HepG2 (cell line): Measurements from ENCODE around the gene BEST2. TPM values are rescaled to one million over a fixed set of nuclear protein-coding genes. Genes with fewer than 3 reads are reported as not detected.
A peak's percentile ranks its signal among the peaks of the same experiment; 100 is the strongest.

Experiments
- CEBPZ ChIP-seq: IDR thresholded peaks from 2 replicates; pipeline ENCODE4 v1.6.1; 2012; ENCODE audit warnings: low read length, improper control_type of control experiment
- CHCHD3 ChIP-seq: sonication (generic); formaldehyde crosslinking; IDR thresholded peaks from 2 replicates; pipeline ENCODE4 v1.8.0; 2022; ENCODE audit warnings: mild to moderate bottlenecking, missing genetic modification reagents, moderate library complexity
- HNRNPK ChIP-seq: fragments of 200-400 bp; formaldehyde crosslinking; IDR thresholded peaks from 2 replicates; pipeline ENCODE4 v1.6.1; 2018; ENCODE audit warnings: low read length, low read depth, moderate library complexity, mild to moderate bottlenecking; ENCODE audit not compliant: poor library complexity, severe bottlenecking
- HNRNPLL ChIP-seq: fragments of 200-400 bp; formaldehyde crosslinking; IDR thresholded peaks from 2 replicates; pipeline ENCODE4 v1.6.1; 2017; ENCODE audit warnings: mild to moderate bottlenecking, low read depth, low read length; ENCODE audit not compliant: poor library complexity, severe bottlenecking
- HNRNPUL1 ChIP-seq: fragments of 200-400 bp; formaldehyde crosslinking; IDR thresholded peaks from 2 replicates; pipeline ENCODE4 v1.6.1; 2017; ENCODE audit warnings: low read depth, mild to moderate bottlenecking, low read length, moderate library complexity
- IKZF4 ChIP-seq: sonication (generic); formaldehyde crosslinking; IDR thresholded peaks from 2 replicates; pipeline ENCODE4 v1.5.1; 2020; ENCODE audit warnings: borderline replicate concordance, mild to moderate bottlenecking, low read depth, missing genetic modification reagents; ENCODE audit errors: not compliant biosample characterization
- KAT8 ChIP-seq: IDR thresholded peaks from 2 replicates; pipeline ENCODE4 v1.6.1; 2016; ENCODE audit warnings: missing genetic modification reagents, missing compliant biosample characterization
- MATR3 ChIP-seq: sonication (generic); formaldehyde crosslinking; IDR thresholded peaks from 2 replicates; pipeline ENCODE4 v1.4.0; 2020; ENCODE audit warnings: missing genetic modification reagents
- MED1 ChIP-seq: sonication (generic); formaldehyde crosslinking; IDR thresholded peaks from 2 replicates; pipeline ENCODE4 v1.4.0; 2020; ENCODE audit warnings: missing genetic modification reagents
- NFIC ChIP-seq: IDR thresholded peaks from 2 replicates; pipeline ENCODE4 v1.6.1; 2012; ENCODE audit warnings: mild to moderate bottlenecking, low read length, inconsistent platforms
- NR0B2 ChIP-seq: sonication (generic); formaldehyde crosslinking; IDR thresholded peaks from 2 replicates; pipeline ENCODE4 v1.4.0; 2020; ENCODE audit warnings: mild to moderate bottlenecking, missing genetic modification reagents
- PPARG ChIP-seq: conservative IDR thresholded peaks from 2 replicates; pipeline ENCODE4 v1.6.1; 2016; ENCODE audit warnings: missing biosample characterization, missing genetic modification reagents
- PRMT3 ChIP-seq: sonication (generic); formaldehyde crosslinking; IDR thresholded peaks from 2 replicates; pipeline ENCODE4 v1.8.1; 2022; ENCODE audit warnings: low read depth, mild to moderate bottlenecking, moderate library complexity, missing genetic modification reagents, borderline replicate concordance
- REL ChIP-seq: sonication (generic); formaldehyde crosslinking; conservative IDR thresholded peaks from 2 replicates; pipeline ENCODE4 v1.8.0; 2022; ENCODE audit warnings: mild to moderate bottlenecking, missing genetic modification reagents, moderate library complexity
- RXRB ChIP-seq: IDR thresholded peaks from 2 replicates; pipeline ENCODE4 v1.6.1; 2016; ENCODE audit warnings: borderline replicate concordance, missing genetic modification reagents, missing compliant biosample characterization
- TCF7 ChIP-seq: sonication (generic); IDR thresholded peaks from 2 replicates; pipeline ENCODE4 v1.6.1; 2016; ENCODE audit warnings: antibody characterized with exemption, low read depth
- ZFP1 ChIP-seq: IDR thresholded peaks from 2 replicates; pipeline ENCODE4 v1.6.1; 2016
- ZKSCAN8 ChIP-seq: IDR thresholded peaks from 2 replicates; pipeline ENCODE4 v1.6.1; 2016; ENCODE audit warnings: borderline replicate concordance, missing genetic modification reagents, missing compliant biosample characterization
- ZNF256 ChIP-seq: sonication (generic); formaldehyde crosslinking; conservative IDR thresholded peaks from 2 replicates; pipeline ENCODE4 v1.4.0; 2020; ENCODE audit warnings: missing genetic modification reagents
- ZNF282 ChIP-seq: fragments of 450-650 bp; IDR thresholded peaks from 2 replicates; pipeline ENCODE4 v1.6.1; 2018; ENCODE audit not compliant: partially characterized antibody
- ZNF687 ChIP-seq: sonication (generic); formaldehyde crosslinking; IDR thresholded peaks from 2 replicates; pipeline ENCODE4 v1.5.1; 2020; ENCODE audit warnings: mild to moderate bottlenecking, missing genetic modification reagents, moderate library complexity
- ZNF781 ChIP-seq: sonication (generic); formaldehyde crosslinking; IDR thresholded peaks from 2 replicates; pipeline ENCODE4 v1.5.1; 2020; ENCODE audit warnings: borderline replicate concordance, mild to moderate bottlenecking, missing genetic modification reagents; ENCODE audit errors: not compliant biosample characterization
- ZNF816 ChIP-seq: sonication (generic); formaldehyde crosslinking; IDR thresholded peaks from 2 replicates; pipeline ENCODE4 v1.8.0; 2022; ENCODE audit warnings: missing genetic modification reagents, mild to moderate bottlenecking, borderline replicate concordance
- polyA plus RNA-seq, 8 experiments: library from polyadenylated mRNA; depleted of rRNA in 3 of 8; stranded (reverse) in 7 of 8; unstranded in 1 of 8; fragments of >200 nt; fragmentation: Illumina TruSeq in 4 of 8; extraction: Trizol in 4 of 8; gene quantifications; 2 replicates each; pipeline versions ENCODE4 v1.2.1 to v1.2.3, GENCODE V29; 2011 to 2016; ENCODE audit warnings: low read depth in 4 of 8, missing spikeins in 1 of 8, mixed read lengths in 1 of 8; ENCODE audit not compliant: insufficient read depth in 1 of 8
- total RNA-seq, 5 experiments: library from RNA; depleted of rRNA; stranded (reverse); fragments of >200 nt; fragmentation: Illumina TruSeq; extraction: Trizol; gene quantifications; 2 replicates each; pipeline ENCODE4 v1.2.3, GENCODE V29; 2016; ENCODE audit warnings: low read depth in 1 of 5

BEST2 gene
- total and polyA plus RNA-seq, 2 of the 13 experiments (the other 11 are each of a cell fraction or from before 2014, with no cell fraction given) = not detected

- TF ChIP-seq ZFP1 (CRISPR knock-in tag) (no peak), MED1 (CRISPR knock-in tag) (peak; percentile 50; the same call in 1 of the 2 replicates), KAT8 (CRISPR knock-in tag) (peak; percentile 63), PRMT3 (CRISPR knock-in tag) (no peak), ZNF282 (no peak), HNRNPK (peak; percentile 46), ZNF687 (CRISPR knock-in tag) (peak; percentile 84), ZKSCAN8 (CRISPR knock-in tag) (no peak), CHCHD3 (CRISPR knock-in tag) (no peak), HNRNPUL1 (no peak), HNRNPLL (peak; percentile 77), NR0B2 (CRISPR knock-in tag) (peak; percentile 73; the same call in 1 of the 2 replicates), TCF7 (no peak), NFIC (no peak), ZNF256 (CRISPR knock-in tag) (no peak), RXRB (CRISPR knock-in tag) (peak; percentile 29; the same call in 1 of the 2 replicates), CEBPZ (no peak), IKZF4 (CRISPR knock-in tag) (no peak), ZNF781 (no peak), MATR3 (CRISPR knock-in tag) (no peak), ZNF816 (CRISPR knock-in tag) (no peak), REL (0 out of 2 replicates have a peak, but pooled peaks have one; percentile 48), PPARG (CRISPR knock-in tag) (peak; percentile 20; the same call in 1 of the 2 replicates)
Measured at GRCh38 chr19:12766051-12766521, 14.5 kb downstream of the BEST2 start (continued).
